ENCODE measurements around the gene IL17RA. TPM values are rescaled to one million over a fixed set of nuclear protein-coding genes. Genes with fewer than 3 reads are reported as not detected.

Gene IL17RA
- total and polyA plus RNA-seq, 2 of the 4 experiments (the other 2 are of a cell fraction) = 5.2 to 15.3 TPM

DNA sequence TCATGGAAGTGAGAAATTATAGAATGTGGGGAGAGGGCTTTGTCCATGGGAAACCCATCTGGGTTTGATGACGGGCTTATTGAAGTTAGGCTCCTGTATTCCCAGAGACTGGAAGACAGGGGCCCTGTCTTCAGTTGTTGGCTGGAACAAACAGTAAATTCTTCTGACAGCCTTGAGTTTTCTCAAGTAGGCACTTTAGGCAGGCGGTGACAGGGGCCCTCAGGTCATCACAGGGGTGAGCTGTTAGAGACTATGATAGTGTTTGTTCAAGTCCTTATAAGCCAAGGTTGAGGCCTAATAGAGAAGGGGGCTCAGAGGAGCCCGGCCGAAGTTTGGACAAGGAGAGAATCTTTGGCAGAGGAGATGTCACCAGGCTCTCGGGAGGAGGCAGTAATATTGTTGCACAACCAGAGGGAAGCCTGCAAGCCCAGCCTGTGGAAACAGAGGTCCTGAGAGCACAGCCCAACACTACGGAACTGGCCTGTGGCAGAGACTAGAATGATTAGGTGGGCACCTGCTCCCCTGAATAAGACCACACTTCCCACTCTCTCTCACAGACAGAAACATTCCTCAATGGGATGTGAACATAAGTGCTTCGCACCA lies 20.2 kb upstream of the IL17RA start:
- H4K20me1 ChIP-seq (ENCODE audit: insufficient read depth, low read length) = no peaks in the 10 kb centered on the region
- no peak overlapping the region for H3K4me3 ChIP-seq (ENCODE audit: insufficient read depth, low read depth, low read length)
- H3K36me3 ChIP-seq (ENCODE audit: control insufficient read depth, insufficient read depth, low read length) = no peaks in the 10 kb centered on the region
- ATAC-seq (ENCODE audit: low read depth) = no peak
- dilution Hi-C loops (cut with HindIII; ENCODE audit: low sequenced_read_pairs, unreplicated experiment) (no loop called here), intact Hi-C loops (cut with micrococcal nuclease) (no loop called here), in situ Hi-C loops (cut with MboI; ENCODE audit: low sequenced_read_pairs) (no loop called here)
- H4K8ac ChIP-seq (ENCODE audit: low read depth in 2 of 2, low read length in 2 of 2) = no peak overlapping the region
- H3K56ac ChIP-seq (ENCODE audit: extremely low read depth, insufficient read depth, low read length) = no peak overlapping the region
- H3K9me3 ChIP-seq (ENCODE audit: control insufficient read depth, insufficient read depth, low read length) = no peaks in the 10 kb centered on the region
- DNase-seq = no peak
- H2AFZ ChIP-seq (replicated peaks; ENCODE audit: low read length, poor library complexity) = no peak overlapping the region
- H2BK20ac ChIP-seq (ENCODE audit: low read depth, low read length) = no peak overlapping the region
- no peak overlapping the region for H3K4ac ChIP-seq (ENCODE audit: low read depth, low read length)
- POLR2A ChIA-PET (ENCODE audit: unreplicated experiment) = no interaction called here
- H3K9ac ChIP-seq (ENCODE audit: low read depth, low read length) = no peak overlapping the region
- no peak overlapping the region for H4K91ac ChIP-seq (ENCODE audit: insufficient read depth, low read depth, low read length)
- CTCF ChIA-PET = interaction anchor here (1.6 kb wide), 1 partner anchor 107 kb away, joined by 5 read pairs; no protein-coding TSS in a partner anchor
- no peak overlapping the region for H3K27ac ChIP-seq (ENCODE audit: insufficient read depth, low read length)
- H3K27me3 ChIP-seq (ENCODE audit: control insufficient read depth, insufficient read depth, low read length) = peaks cover 23% of the 10 kb centered on the region
- H3K23ac ChIP-seq (ENCODE audit: low read depth, low read length) = no peak overlapping the region
- H3K4me1 ChIP-seq (ENCODE audit: control insufficient read depth, insufficient read depth, low read length) = no peaks in the 10 kb centered on the region
- H2BK15ac ChIP-seq (ENCODE audit: low read depth, low read length) = no peak overlapping the region
- 53% methylated on average over 4 of the region's 7 CpGs; no CpG with 5 or more reads in 1 of the 2 experiments for WGBS, 2 experiments (ENCODE audit: extremely low coverage in 2 of 2, insufficient read length in 1 of 2)
- no peak overlapping the region for H3K18ac ChIP-seq (ENCODE audit: low read depth, low read length)
- no peak overlapping the region for H3K14ac ChIP-seq (replicated peaks; ENCODE audit: low read depth, low read length)
- no peak overlapping the region for H4K5ac ChIP-seq (ENCODE audit: low read depth, low read length)
- no peak overlapping the region for H2BK120ac ChIP-seq (ENCODE audit: low read depth, low read length)
- H3K79me1 ChIP-seq (ENCODE audit: low read depth in 1 of 2, low read length in 2 of 2) = no peaks in the 10 kb centered on the region
- no TSS peak for BruUV-seq (replicated peaks)
- H2AK5ac ChIP-seq (ENCODE audit: low read depth, low read length) = no peak overlapping the region
- H3K9me1 ChIP-seq (ENCODE audit: insufficient read depth, low read length) = no peaks in the 10 kb centered on the region
- no peak overlapping the region for H2AK9ac ChIP-seq (replicated peaks; ENCODE audit: low read depth, low read length, poor library complexity)
- no peak overlapping the region for H3K4me2 ChIP-seq (ENCODE audit: low read depth, low read length)
- H2BK5ac ChIP-seq (ENCODE audit: low read depth, low read length, poor library complexity, severe bottlenecking) = no peak overlapping the region
- TF ChIP-seq MXI1 (IDR thresholded peaks at IDR 0.05; ENCODE audit: borderline replicate concordance, low read depth, low read length) (no peak), CHD1 (IDR thresholded peaks at IDR 0.05; ENCODE audit: low read depth, low read length) (no peak), MAZ (IDR thresholded peaks at IDR 0.05; ENCODE audit: borderline replicate concordance, low read depth, low read length) (no peak), FOS (IDR thresholded peaks at IDR 0.05; ENCODE audit: low read depth, low read length) (no peak), RAD21 (IDR thresholded peaks at IDR 0.05; ENCODE audit: low read length) (no peak), BHLHE40 (IDR thresholded peaks at IDR 0.05; ENCODE audit: low read depth, low read length) (no peak), CEBPB (IDR thresholded peaks at IDR 0.05; ENCODE audit: low read depth, low read length) (no peak), SMC3 (IDR thresholded peaks at IDR 0.05; ENCODE audit: low read depth, low read length) (no peak), RCOR1 (IDR thresholded peaks at IDR 0.05; ENCODE audit: insufficient replicate concordance, low read length) (no peak), NFE2L2 (IDR thresholded peaks at IDR 0.05; ENCODE audit: low read depth, low read length) (no peak)
- TF ChIP-seq, protein P1, sequence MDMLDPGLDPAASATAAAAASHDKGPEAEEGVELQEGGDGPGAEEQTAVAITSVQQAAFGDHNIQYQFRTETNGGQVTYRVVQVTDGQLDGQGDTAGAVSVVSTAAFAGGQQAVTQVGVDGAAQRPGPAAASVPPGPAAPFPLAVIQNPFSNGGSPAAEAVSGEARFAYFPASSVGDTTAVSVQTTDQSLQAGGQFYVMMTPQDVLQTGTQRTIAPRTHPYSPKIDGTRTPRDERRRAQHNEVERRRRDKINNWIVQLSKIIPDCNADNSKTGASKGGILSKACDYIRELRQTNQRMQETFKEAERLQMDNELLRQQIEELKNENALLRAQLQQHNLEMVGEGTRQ (IDR thresholded peaks at IDR 0.05; ENCODE audit: low read depth, low read length) = no peak
